ENCODE results near the gene JMJD1C.

Gene JMJD1C

GRCh38 chr10:63268149-63268797 lies 197.5 kb downstream of the JMJD1C start:
- H3K4me1 ChIP-seq, result peaks cover 2% of the 10 kb centered on the region
- H3K9ac ChIP-seq, result peak overlapping the region; percentile 15
- H3K36me3 ChIP-seq (ENCODE audit: control insufficient read depth, insufficient read depth, low read length), result no peaks in the 10 kb centered on the region
- no peak for TF ChIP-seq CTCF (IDR thresholded peaks at IDR 0.05)
- peak overlapping the region; percentile 98 for H3K4me2 ChIP-seq (ENCODE audit: low read length)
- peak overlapping the region; percentile 64 for H2AFZ ChIP-seq
- peak overlapping the region; percentile 85 for H3K4me3 ChIP-seq (ENCODE audit: low read depth, low read length)
- no peaks in the 10 kb centered on the region for H3K9me3 ChIP-seq (ENCODE audit: control insufficient read depth, low read length)
- peaks cover 9% of the 10 kb centered on the region for H3K79me2 ChIP-seq
- peak overlapping the region; percentile 91 for H3K27ac ChIP-seq
- H3K27me3 ChIP-seq (ENCODE audit: control insufficient read depth, insufficient read depth, low read length), result no peaks in the 10 kb centered on the region

GRCh38 chr10:63267414-63268148 lies 198.2 kb downstream of the JMJD1C start:
- Histone ChIP-seq H3K27ac (peak overlapping the region; percentile 91), H3K4me3 (ENCODE audit: low read depth, low read length) (peak overlapping the region; percentile 85), H3K9me3 (ENCODE audit: control insufficient read depth, low read length) (no peaks in the 10 kb centered on the region), H3K27me3 (ENCODE audit: control insufficient read depth, insufficient read depth, low read length) (no peaks in the 10 kb centered on the region), H3K36me3 (ENCODE audit: control insufficient read depth, insufficient read depth, low read length) (no peaks in the 10 kb centered on the region), H3K4me2 (ENCODE audit: low read length) (peak overlapping the region; percentile 98), H2AFZ (no peak overlapping the region), H3K9ac (no peak overlapping the region), H3K4me1 (peaks cover 2% of the 10 kb centered on the region), H3K79me2 (peaks cover 13% of the 10 kb centered on the region)
- TF ChIP-seq CTCF (IDR thresholded peaks at IDR 0.05), result no peak

- H3K9me3 ChIP-seq (ENCODE audit: control insufficient read depth, low read length), result no peaks in the 10 kb centered on the region
Measured at GRCh38 chr10:63266391-63267316, 199.1 kb downstream of the JMJD1C start.

GRCh38 chr10:63265683-63266235 lies 200.0 kb downstream of the JMJD1C start:
- no peak overlapping the region for H2AFZ ChIP-seq
- no peaks in the 10 kb centered on the region for H3K9me3 ChIP-seq (ENCODE audit: control insufficient read depth, low read length)
- H3K79me2 ChIP-seq, result peaks cover 18% of the 10 kb centered on the region
- no peaks in the 10 kb centered on the region for H3K36me3 ChIP-seq (ENCODE audit: control insufficient read depth, insufficient read depth, low read length)
- H3K27ac ChIP-seq, result peak overlapping the region; percentile 91
- H3K27me3 ChIP-seq (ENCODE audit: control insufficient read depth, insufficient read depth, low read length), result no peaks in the 10 kb centered on the region
- H3K4me1 ChIP-seq, result peaks cover 2% of the 10 kb centered on the region
- peak overlapping the region; percentile 98 for H3K4me2 ChIP-seq (ENCODE audit: low read length)
- H3K9ac ChIP-seq, result no peak overlapping the region
- peak overlapping the region; percentile 61 for H3K4me3 ChIP-seq (ENCODE audit: low read depth, low read length)
- TF ChIP-seq CTCF (IDR thresholded peaks at IDR 0.05), result no peak

More at GRCh38 chr10:63266391-63267316, 199.1 kb downstream of the JMJD1C start:
- H3K79me2 ChIP-seq, result peaks cover 17% of the 10 kb centered on the region
- peak overlapping the region; percentile 98 for H3K4me2 ChIP-seq (ENCODE audit: low read length)
- H3K4me3 ChIP-seq (ENCODE audit: low read depth, low read length), result peak overlapping the region; percentile 61
- H3K27ac ChIP-seq, result peak overlapping the region; percentile 91
- no peaks in the 10 kb centered on the region for H3K36me3 ChIP-seq (ENCODE audit: control insufficient read depth, insufficient read depth, low read length)
- H3K9ac ChIP-seq, result no peak overlapping the region
- no peak overlapping the region for H2AFZ ChIP-seq
- H3K27me3 ChIP-seq (ENCODE audit: control insufficient read depth, insufficient read depth, low read length), result no peaks in the 10 kb centered on the region
- peaks cover 2% of the 10 kb centered on the region for H3K4me1 ChIP-seq
- TF ChIP-seq CTCF (IDR thresholded peaks at IDR 0.05), result no peak
